ENCODE results near the gene MYF5. TPM values are rescaled to one million over a fixed set of nuclear protein-coding genes. Genes with fewer than 3 reads are reported as not detected.
"Not testable (repeated sequence)": the region's sequence is repeated elsewhere in the genome, so short reads cannot be mapped to it uniquely, and the experiment has no call there.

MYF5 gene
- not detected for total RNA-seq
- long read RNA-seq = 0 reads

- Histone ChIP-seq H3K4me3 (no peak within 1 kb of the TSS), H3K27ac (replicated peaks) (no peak within 1 kb of the TSS), H3K4me1 (no peaks in the 10 kb centered on the region), H3K9me3 (replicated peaks) (no peaks in the 10 kb centered on the region), H3K27me3 (ENCODE audit: low read depth) (peaks cover 62% of the 10 kb centered on the region), H3K36me3 (no peaks in the 10 kb centered on the region)
- no peak for DNase-seq
- intact Hi-C loops (cut with micrococcal nuclease) = no loop called here
- TF ChIP-seq CTCF (IDR thresholded peaks at IDR 0.05; ENCODE audit: borderline replicate concordance) = no peak
Measured at GRCh38 chr12:80716696-80717469, at the start of gene MYF5. MYF5 (plus strand) TSS chr12:80716912; CDS start chr12:80717064, 152 bp downstream.

- no peak for TF ChIP-seq CTCF (IDR thresholded peaks at IDR 0.05; ENCODE audit: borderline replicate concordance)
- no peaks in the 10 kb centered on the region for H3K36me3 ChIP-seq
- H3K27me3 ChIP-seq (ENCODE audit: low read depth) = no peaks in the 10 kb centered on the region
- intact Hi-C loops (cut with micrococcal nuclease) = no loop called here
- no peaks in the 10 kb centered on the region for H3K9me3 ChIP-seq (replicated peaks)
- H3K4me1 ChIP-seq = no peaks in the 10 kb centered on the region
- H3K4me3 ChIP-seq = no peak overlapping the region
- DNase-seq = no peak
- no peak overlapping the region for H3K27ac ChIP-seq (replicated peaks)
Measured at GRCh38 chr12:80670214-80670613, 46.5 kb upstream of the MYF5 start.

GRCh38 chr12:80676042-80676636, 40.6 kb upstream of the MYF5 start:
- H3K4me1 ChIP-seq; H3K27me3 ChIP-seq (ENCODE audit: low read depth); H3K27ac ChIP-seq (replicated peaks); H3K4me3 ChIP-seq; H3K36me3 ChIP-seq; H3K9me3 ChIP-seq (replicated peaks); intact Hi-C loops (cut with micrococcal nuclease); DNase-seq: not testable (repeated sequence)

- H3K27ac ChIP-seq (replicated peaks) = no peak overlapping the region
- no peak for DNase-seq
- TF ChIP-seq CTCF (IDR thresholded peaks at IDR 0.05; ENCODE audit: borderline replicate concordance) = no peak
- no peaks in the 10 kb centered on the region for H3K4me1 ChIP-seq
- H3K36me3 ChIP-seq = no peaks in the 10 kb centered on the region
- H3K9me3 ChIP-seq (replicated peaks) = no peaks in the 10 kb centered on the region
- intact Hi-C loops (cut with micrococcal nuclease) = no loop called here
- no peaks in the 10 kb centered on the region for H3K27me3 ChIP-seq (ENCODE audit: low read depth)
- H3K4me3 ChIP-seq = no peak overlapping the region
Measured at GRCh38 chr12:80676856-80677255, 39.9 kb upstream of the MYF5 start.

- no peak for DNase-seq
- Histone ChIP-seq H3K36me3 (no peaks in the 10 kb centered on the region), H3K27ac (replicated peaks) (no peak overlapping the region), H3K4me3 (no peak overlapping the region), H3K27me3 (ENCODE audit: low read depth) (no peaks in the 10 kb centered on the region), H3K9me3 (replicated peaks) (no peaks in the 10 kb centered on the region), H3K4me1 (no peaks in the 10 kb centered on the region)
- no peak for TF ChIP-seq CTCF (IDR thresholded peaks at IDR 0.05; ENCODE audit: borderline replicate concordance)
- intact Hi-C loops (cut with micrococcal nuclease) = no loop called here
Measured at GRCh38 chr12:80677994-80678393, 38.7 kb upstream of the MYF5 start.
